ENCODE results near the gene ASB8.
A peak's percentile ranks its signal among the peaks of the same experiment; 100 is the strongest.

The ASB8 gene

GRCh38 chr12:48177982-48178381 lies 20.7 kb upstream of the ASB8 start:
- Histone ChIP-seq H3K9me3 (replicated peaks in 1 of 11) (no peaks in the 10 kb centered on the region), H3K4me1 (peaks cover 10 to 32% (median 21%) of the 10 kb centered on the region in 10 experiments), H3K9ac (no peak overlapping the region), H3K4me3 (no peak overlapping the region), H3K36me3 (no peaks in the 10 kb centered on the region), H3K27ac (no peak overlapping the region), H4K20me1 (no peaks in the 10 kb centered on the region), H3K27me3 (peaks cover 0 to 10% (median 1%) of the 10 kb centered on the region in 11 experiments; a peak in 6 of 22 replicates), H3K4me2 (peak overlapping the region in 7 of 11 experiments; percentile 2 to 65 (median 52); a peak in 13 of 22 replicates)
- TF ChIP-seq Cebpa-rat (IDR thresholded peaks at IDR 0.05), result no peak

GRCh38 chr12:48176417-48176751 lies 19.1 kb upstream of the ASB8 start:
- Histone ChIP-seq H3K4me3 (no peak overlapping the region), H3K36me3 (no peaks in the 10 kb centered on the region), H4K20me1 (no peaks in the 10 kb centered on the region), H3K9me3 (replicated peaks in 1 of 11) (no peaks in the 10 kb centered on the region), H3K4me2 (peak overlapping the region in 1 of 11 experiments; percentile 20; a peak in 1 of 22 replicates), H3K4me1 (peaks cover 0 to 25% (median 12%) of the 10 kb centered on the region in 10 experiments; a peak in 14 of 20 replicates), H3K27me3 (no peaks in the 10 kb centered on the region), H3K27ac (no peak overlapping the region), H3K9ac (no peak overlapping the region)
- TF ChIP-seq Cebpa-rat (IDR thresholded peaks at IDR 0.05), result no peak

GRCh38 chr12:48175613-48176416 lies 18.5 kb upstream of the ASB8 start:
- no peak overlapping the region for H3K4me3 ChIP-seq

GRCh38 chr12:48169011-48169410 lies 11.7 kb upstream of the ASB8 start:
- no peak for TF ChIP-seq Cebpa-rat (IDR thresholded peaks at IDR 0.05)
- Histone ChIP-seq H4K20me1 (no peaks in the 10 kb centered on the region), H3K9ac (no peak overlapping the region), H3K4me2 (no peak overlapping the region), H3K27ac (no peak overlapping the region), H3K4me3 (no peak overlapping the region), H3K27me3 (no peaks in the 10 kb centered on the region), H3K4me1 (no peaks in the 10 kb centered on the region), H3K9me3 (replicated peaks in 1 of 11) (no peaks in the 10 kb centered on the region), H3K36me3 (no peaks in the 10 kb centered on the region)

More at GRCh38 chr12:48175613-48176416, 18.5 kb upstream of the ASB8 start:
- Histone ChIP-seq H3K4me2 (peak overlapping the region in 4 of 11 experiments; percentile 4 to 29 (median 15); a peak in 4 of 22 replicates), H4K20me1 (no peaks in the 10 kb centered on the region), H3K9me3 (replicated peaks in 1 of 11) (no peaks in the 10 kb centered on the region), H3K9ac (no peak overlapping the region), H3K4me1 (peaks cover 0 to 25% (median 12%) of the 10 kb centered on the region in 10 experiments; a peak in 14 of 20 replicates), H3K36me3 (no peaks in the 10 kb centered on the region), H3K27me3 (no peaks in the 10 kb centered on the region), H3K27ac (no peak overlapping the region)
- no peak for TF ChIP-seq Cebpa-rat (IDR thresholded peaks at IDR 0.05)

GRCh38 chr12:48165089-48165981 lies 8.0 kb upstream of the ASB8 start:
- H3K4me1 ChIP-seq, result 0 out of 20 replicates have a peak, but pooled peaks cover 0 to 4% (median 0%) of the 10 kb centered on the region in 10 experiments
- no peaks in the 10 kb centered on the region for H3K36me3 ChIP-seq
- H3K4me3 ChIP-seq, result no peak overlapping the region
- no peaks in the 10 kb centered on the region for H4K20me1 ChIP-seq
- no peak overlapping the region for H3K4me2 ChIP-seq
- H3K9ac ChIP-seq, result no peak overlapping the region
- H3K9me3 ChIP-seq (replicated peaks in 1 of 11), result no peaks in the 10 kb centered on the region
- H3K27me3 ChIP-seq, result no peaks in the 10 kb centered on the region
- H3K27ac ChIP-seq, result no peak overlapping the region
- TF ChIP-seq Cebpa-rat (IDR thresholded peaks at IDR 0.05), result no peak

GRCh38 chr12:48164451-48164850 lies 7.1 kb upstream of the ASB8 start:
- H3K9me3 ChIP-seq (replicated peaks in 1 of 11), result no peaks in the 10 kb centered on the region
- H3K27me3 ChIP-seq, result no peaks in the 10 kb centered on the region
- no peak for TF ChIP-seq Cebpa-rat (IDR thresholded peaks at IDR 0.05)
- no peak overlapping the region for H3K4me2 ChIP-seq
- H3K4me1 ChIP-seq, result peaks cover 0 to 4% (median 0%) of the 10 kb centered on the region in 10 experiments; a peak in 1 of 20 replicates
- no peak overlapping the region for H3K27ac ChIP-seq
- H3K4me3 ChIP-seq, result no peak overlapping the region
- no peak overlapping the region for H3K9ac ChIP-seq
- H3K36me3 ChIP-seq, result no peaks in the 10 kb centered on the region
- H4K20me1 ChIP-seq, result no peaks in the 10 kb centered on the region

GRCh38 chr12:48163150-48163747 lies 5.9 kb upstream of the ASB8 start:
- no peak overlapping the region for H3K4me2 ChIP-seq
- no peak overlapping the region for H3K4me3 ChIP-seq
- TF ChIP-seq Cebpa-rat (IDR thresholded peaks at IDR 0.05), result no peak
- H3K27me3 ChIP-seq, result no peaks in the 10 kb centered on the region
- H3K27ac ChIP-seq, result no peak overlapping the region
- no peaks in the 10 kb centered on the region for H3K9me3 ChIP-seq (replicated peaks in 1 of 11)
- H3K4me1 ChIP-seq, result peaks cover 0 to 4% (median 0%) of the 10 kb centered on the region in 10 experiments; a peak in 2 of 20 replicates
- H3K36me3 ChIP-seq, result no peaks in the 10 kb centered on the region
- no peaks in the 10 kb centered on the region for H4K20me1 ChIP-seq
- no peak overlapping the region for H3K9ac ChIP-seq

GRCh38 chr12:48160807-48161206 lies 3.5 kb upstream of the ASB8 start:
- no peak overlapping the region for H3K9ac ChIP-seq
- H3K4me2 ChIP-seq, result peak overlapping the region in 1 of 11 experiments; percentile 33; a peak in 2 of 22 replicates
- H3K36me3 ChIP-seq, result no peaks in the 10 kb centered on the region
- no peaks in the 10 kb centered on the region for H3K27me3 ChIP-seq
- H3K4me1 ChIP-seq, result peaks cover 8 to 17% (median 15%) of the 10 kb centered on the region in 10 experiments
- H4K20me1 ChIP-seq, result no peaks in the 10 kb centered on the region
- no peak for TF ChIP-seq Cebpa-rat (IDR thresholded peaks at IDR 0.05)
- no peak overlapping the region for H3K4me3 ChIP-seq
- no peak overlapping the region for H3K27ac ChIP-seq
- H3K9me3 ChIP-seq (replicated peaks in 1 of 11), result no peaks in the 10 kb centered on the region

- H3K4me1 ChIP-seq, result peaks cover 8 to 18% (median 17%) of the 10 kb centered on the region in 10 experiments
- TF ChIP-seq Cebpa-rat (IDR thresholded peaks at IDR 0.05), result no peak
- no peaks in the 10 kb centered on the region; a peak in 1 of 22 replicates for H4K20me1 ChIP-seq
- H3K9ac ChIP-seq, result no peak overlapping the region
- no peak overlapping the region for H3K4me2 ChIP-seq
- H3K27ac ChIP-seq, result no peak overlapping the region
- peaks cover 0 to 3% (median 0%) of the 10 kb centered on the region in 11 experiments; a peak in 1 of 22 replicates for H3K36me3 ChIP-seq
- H3K27me3 ChIP-seq, result no peaks in the 10 kb centered on the region
- no peak overlapping the region for H3K4me3 ChIP-seq
- H3K9me3 ChIP-seq (replicated peaks in 1 of 11), result no peaks in the 10 kb centered on the region
Observed at GRCh38 chr12:48160046-48160445, 2.7 kb upstream of the ASB8 start.
